Glutamatergic neuron (in vitro differentiated cells): Measurements from ENCODE around the gene RCBTB2. TPM values are rescaled to one million over a fixed set of nuclear protein-coding genes. Genes with fewer than 3 reads are reported as not detected.

Source experiments
- DNase-seq: peaks from one replicate; pipeline ENCODE4 v3.0.0; 2022
- H3K27ac Mint-ChIP-seq: one replicate; pipeline ENCODE4 v1.8.0; 2020; ENCODE audit warnings: mild to moderate bottlenecking, mixed read lengths, inconsistent platforms; ENCODE audit not compliant: unreplicated experiment
- H3K27me3 Mint-ChIP-seq: one replicate; pipeline ENCODE4 v1.8.0; 2020; ENCODE audit warnings: mild to moderate bottlenecking, moderate library complexity, mixed read lengths, inconsistent platforms; ENCODE audit not compliant: unreplicated experiment
- H3K36me3 Mint-ChIP-seq: one replicate; pipeline ENCODE4 v1.8.0; 2020; ENCODE audit warnings: mild to moderate bottlenecking, mixed read lengths, inconsistent platforms; ENCODE audit not compliant: unreplicated experiment
- H3K4me1 Mint-ChIP-seq: one replicate; pipeline ENCODE4 v1.8.0; 2020; ENCODE audit warnings: mild to moderate bottlenecking, low read depth, mixed read lengths, inconsistent platforms; ENCODE audit not compliant: unreplicated experiment
- H3K4me3 Mint-ChIP-seq: one replicate; pipeline ENCODE4 v1.8.0; 2020; ENCODE audit warnings: mild to moderate bottlenecking, mixed read lengths, inconsistent platforms; ENCODE audit not compliant: unreplicated experiment
- H3K9me3 Mint-ChIP-seq: one replicate; pipeline ENCODE4 v1.8.0; 2020; ENCODE audit warnings: mild to moderate bottlenecking, moderate library complexity, mixed read lengths, inconsistent platforms; ENCODE audit not compliant: unreplicated experiment
- total RNA-seq: library from RNA; stranded (reverse); fragmentation: NEBNext Ultra II Directional; extraction: Animal tissue kit (Norgen Biotek cat#: 25700); gene quantifications from one replicate; pipeline ENCODE4 v1.2.1, GENCODE V29; 2021; ENCODE audit not compliant: unreplicated experiment
- TF ChIP-seq, protein P1 (sequence below): fragments of 200-600 bp; sonication (generic); IDR thresholded peaks from one replicate; pipeline ENCODE4 v1.5.0; 2021; ENCODE audit not compliant: partially characterized antibody, unreplicated experiment

The RCBTB2 gene
- total RNA-seq, 1 donor from 2014 or later, result 7.4 TPM

GRCh38 chr13:48508011-48508410 is 24.9 kb downstream of the RCBTB2 start:
- Mint-ChIP-seq H3K4me3 (no peak overlapping the region), H3K9me3 (no peaks in the 10 kb centered on the region), H3K4me1 (peaks cover 5% of the 10 kb centered on the region), H3K27me3 (no peaks in the 10 kb centered on the region), H3K27ac (no peak overlapping the region), H3K36me3 (no peaks in the 10 kb centered on the region)
- TF ChIP-seq, protein P1, sequence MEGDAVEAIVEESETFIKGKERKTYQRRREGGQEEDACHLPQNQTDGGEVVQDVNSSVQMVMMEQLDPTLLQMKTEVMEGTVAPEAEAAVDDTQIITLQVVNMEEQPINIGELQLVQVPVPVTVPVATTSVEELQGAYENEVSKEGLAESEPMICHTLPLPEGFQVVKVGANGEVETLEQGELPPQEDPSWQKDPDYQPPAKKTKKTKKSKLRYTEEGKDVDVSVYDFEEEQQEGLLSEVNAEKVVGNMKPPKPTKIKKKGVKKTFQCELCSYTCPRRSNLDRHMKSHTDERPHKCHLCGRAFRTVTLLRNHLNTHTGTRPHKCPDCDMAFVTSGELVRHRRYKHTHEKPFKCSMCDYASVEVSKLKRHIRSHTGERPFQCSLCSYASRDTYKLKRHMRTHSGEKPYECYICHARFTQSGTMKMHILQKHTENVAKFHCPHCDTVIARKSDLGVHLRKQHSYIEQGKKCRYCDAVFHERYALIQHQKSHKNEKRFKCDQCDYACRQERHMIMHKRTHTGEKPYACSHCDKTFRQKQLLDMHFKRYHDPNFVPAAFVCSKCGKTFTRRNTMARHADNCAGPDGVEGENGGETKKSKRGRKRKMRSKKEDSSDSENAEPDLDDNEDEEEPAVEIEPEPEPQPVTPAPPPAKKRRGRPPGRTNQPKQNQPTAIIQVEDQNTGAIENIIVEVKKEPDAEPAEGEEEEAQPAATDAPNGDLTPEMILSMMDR, result no peak
- no peak for DNase-seq

- TF ChIP-seq, protein P1, result no peak
- Mint-ChIP-seq H3K27ac (no peak overlapping the region), H3K27me3 (no peaks in the 10 kb centered on the region), H3K4me3 (no peak overlapping the region), H3K4me1 (peaks cover 5% of the 10 kb centered on the region), H3K9me3 (no peaks in the 10 kb centered on the region), H3K36me3 (no peaks in the 10 kb centered on the region)
- no peak for DNase-seq
Measured at GRCh38 chr13:48507021-48507420, 25.9 kb downstream of the RCBTB2 start.

- TF ChIP-seq, protein P1, result no peak
- DNase-seq, result no peak
- no peaks in the 10 kb centered on the region for H3K36me3 Mint-ChIP-seq
- no peaks in the 10 kb centered on the region for H3K9me3 Mint-ChIP-seq
- H3K4me1 Mint-ChIP-seq, result peaks cover 5% of the 10 kb centered on the region
- no peak overlapping the region for H3K4me3 Mint-ChIP-seq
- H3K27ac Mint-ChIP-seq, result no peak overlapping the region
- no peaks in the 10 kb centered on the region for H3K27me3 Mint-ChIP-seq
Measured at GRCh38 chr13:48506092-48506701, 26.7 kb downstream of the RCBTB2 start.

DNA sequence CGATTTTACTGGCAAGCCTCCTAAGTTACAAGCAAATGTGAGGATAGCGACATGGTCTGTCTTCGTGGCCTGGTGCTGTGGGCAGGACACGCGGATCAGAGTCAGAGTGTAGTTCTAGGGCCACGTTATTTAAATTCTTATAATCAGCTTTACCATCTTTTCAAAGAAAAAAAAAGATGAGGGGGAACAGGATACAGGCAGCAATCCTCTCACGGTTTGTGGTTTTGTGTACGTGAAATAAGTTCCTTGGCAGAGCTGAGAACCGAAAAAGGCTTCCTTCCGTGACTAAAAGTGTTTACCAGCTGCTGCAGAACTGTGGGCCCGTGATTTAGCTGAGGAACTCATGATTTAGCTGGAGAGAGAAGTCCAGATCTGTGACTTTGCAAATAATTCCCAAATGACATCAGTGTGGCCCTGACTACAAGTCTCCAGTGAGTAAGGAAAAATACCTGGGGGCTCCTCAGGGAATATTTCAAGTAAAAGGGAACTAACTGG is 27.2 kb downstream of the RCBTB2 start:
- H3K4me1 Mint-ChIP-seq, result peaks cover 5% of the 10 kb centered on the region
- no peaks in the 10 kb centered on the region for H3K36me3 Mint-ChIP-seq
- H3K27me3 Mint-ChIP-seq, result no peaks in the 10 kb centered on the region
- no peak overlapping the region for H3K27ac Mint-ChIP-seq
- no peak for DNase-seq
- H3K4me3 Mint-ChIP-seq, result no peak overlapping the region
- no peaks in the 10 kb centered on the region for H3K9me3 Mint-ChIP-seq
- TF ChIP-seq, protein P1, result no peak

DNA sequence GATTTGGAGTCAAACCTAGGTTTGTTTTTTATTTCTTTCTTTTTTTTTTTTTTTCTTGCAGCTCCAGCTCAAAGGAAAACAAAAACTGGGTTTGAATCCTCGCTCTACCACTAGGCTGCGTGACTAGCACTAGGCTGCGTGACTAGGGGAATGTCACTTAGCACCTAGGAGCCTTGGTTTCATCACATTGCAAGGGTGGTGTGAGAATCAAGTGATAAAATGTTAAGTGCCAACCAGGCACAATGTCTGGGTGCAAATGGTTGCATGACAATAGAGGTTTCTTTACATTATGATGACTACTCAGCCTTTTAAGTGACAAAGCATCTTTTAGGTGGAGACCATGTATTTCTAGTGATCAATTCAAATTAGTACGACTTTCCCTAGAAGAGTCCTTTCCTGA is 27.9 kb downstream of the RCBTB2 start:
- Mint-ChIP-seq H3K27ac (no peak overlapping the region), H3K4me1 (peaks cover 5% of the 10 kb centered on the region), H3K36me3 (no peaks in the 10 kb centered on the region), H3K9me3 (no peaks in the 10 kb centered on the region), H3K27me3 (no peaks in the 10 kb centered on the region), H3K4me3 (no peak overlapping the region)
- TF ChIP-seq, protein P1, result no peak
- no peak for DNase-seq
